VCaP (cell line): ENCODE results near the gene CALD1.

Experiments
- H3K27ac ChIP-seq: fragments of 450-650 bp; 2 replicates; pipeline ENCODE4 v1.5.1; 2017
- CTCF ChIP-seq: fragments of 450-650 bp; conservative IDR thresholded peaks from 2 replicates; pipeline ENCODE4 v1.5.1; 2017; ENCODE audit warnings: mild to moderate bottlenecking, moderate library complexity

The CALD1 gene

GRCh38 chr7:134920026-134920753 lies 140.8 kb downstream of the CALD1 start:
- no peak overlapping the region for H3K27ac ChIP-seq

GRCh38 chr7:134922720-134923704 lies 143.6 kb downstream of the CALD1 start:
- TF ChIP-seq CTCF = no peak
- no peak overlapping the region for H3K27ac ChIP-seq

More at GRCh38 chr7:134920026-134920753, 140.8 kb downstream of the CALD1 start:
- TF ChIP-seq CTCF = no peak

- H3K27ac ChIP-seq = no peak overlapping the region
- TF ChIP-seq CTCF = no peak
Observed at GRCh38 chr7:134925766-134926165, 146.3 kb downstream of the CALD1 start.

GRCh38 chr7:134926396-134926795 lies 147.0 kb downstream of the CALD1 start:
- TF ChIP-seq CTCF = no peak
- no peak overlapping the region for H3K27ac ChIP-seq

GRCh38 chr7:134927076-134927475 lies 147.6 kb downstream of the CALD1 start:
- no peak for TF ChIP-seq CTCF
- no peak overlapping the region for H3K27ac ChIP-seq

GRCh38 chr7:134927723-134928122 lies 148.3 kb downstream of the CALD1 start:
- H3K27ac ChIP-seq = no peak overlapping the region
- TF ChIP-seq CTCF = no peak

GRCh38 chr7:134928554-134928953 lies 149.1 kb downstream of the CALD1 start:
- no peak overlapping the region for H3K27ac ChIP-seq
- no peak for TF ChIP-seq CTCF
